Astrocyte (in vitro differentiated cells and primary cell): ENCODE measurements around the gene PPP6R3.

Experiments
- EZH2 ChIP-seq: IDR thresholded peaks from 2 replicates; pipeline ENCODE4 v1.6.1; 2012; ENCODE audit warnings: mild to moderate bottlenecking, low read length, inconsistent platforms; ENCODE audit not compliant: insufficient read depth
- TF ChIP-seq, protein P1 (sequence below): IDR thresholded peaks from 2 replicates; pipeline ENCODE4 v1.5.1; 2011; ENCODE audit warnings: low read depth, mild to moderate bottlenecking, inconsistent platforms, low read length, moderate library complexity; ENCODE audit not compliant: insufficient read depth

DNA sequence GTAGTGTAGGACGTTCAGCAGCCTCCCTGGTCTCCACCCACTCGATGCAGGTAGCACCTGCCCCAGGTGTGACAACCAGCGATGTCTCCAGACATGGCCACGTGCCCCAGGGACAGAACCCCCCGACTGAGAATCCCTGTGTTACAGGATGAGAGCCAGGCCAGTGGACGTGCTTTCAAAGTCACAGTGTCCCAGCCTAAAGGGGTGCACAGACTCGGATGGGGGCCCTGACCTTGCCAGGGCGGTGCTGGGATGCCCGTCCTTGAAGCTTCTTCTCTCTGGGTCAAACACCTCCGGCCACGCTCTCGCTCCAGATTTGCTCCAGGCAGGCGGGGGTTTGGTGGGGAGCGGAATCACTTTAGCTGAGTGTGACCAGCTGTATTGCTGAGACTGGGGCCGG is 200.5 kb downstream of the PPP6R3 start:
- TF ChIP-seq, protein P1, sequence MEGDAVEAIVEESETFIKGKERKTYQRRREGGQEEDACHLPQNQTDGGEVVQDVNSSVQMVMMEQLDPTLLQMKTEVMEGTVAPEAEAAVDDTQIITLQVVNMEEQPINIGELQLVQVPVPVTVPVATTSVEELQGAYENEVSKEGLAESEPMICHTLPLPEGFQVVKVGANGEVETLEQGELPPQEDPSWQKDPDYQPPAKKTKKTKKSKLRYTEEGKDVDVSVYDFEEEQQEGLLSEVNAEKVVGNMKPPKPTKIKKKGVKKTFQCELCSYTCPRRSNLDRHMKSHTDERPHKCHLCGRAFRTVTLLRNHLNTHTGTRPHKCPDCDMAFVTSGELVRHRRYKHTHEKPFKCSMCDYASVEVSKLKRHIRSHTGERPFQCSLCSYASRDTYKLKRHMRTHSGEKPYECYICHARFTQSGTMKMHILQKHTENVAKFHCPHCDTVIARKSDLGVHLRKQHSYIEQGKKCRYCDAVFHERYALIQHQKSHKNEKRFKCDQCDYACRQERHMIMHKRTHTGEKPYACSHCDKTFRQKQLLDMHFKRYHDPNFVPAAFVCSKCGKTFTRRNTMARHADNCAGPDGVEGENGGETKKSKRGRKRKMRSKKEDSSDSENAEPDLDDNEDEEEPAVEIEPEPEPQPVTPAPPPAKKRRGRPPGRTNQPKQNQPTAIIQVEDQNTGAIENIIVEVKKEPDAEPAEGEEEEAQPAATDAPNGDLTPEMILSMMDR: no peak
- TF ChIP-seq EZH2: no peak
